ENCODE data around the gene CSMD2.

CSMD2 gene

GRCh38 chr1:34155860-34156259, 9.2 kb downstream of the CSMD2 start:
- H3K4me3 ChIP-seq (ENCODE audit: extremely low read depth, insufficient read depth, low read length, poor library complexity, severe bottlenecking), result no peak overlapping the region

GRCh38 chr1:34153246-34153645, 11.8 kb downstream of the CSMD2 start:
- 90 to 100% methylated on average over 2 to 3 of the region's 4 CpGs for WGBS, 2 experiments (ENCODE audit: insufficient coverage in 2 of 2)
- Histone ChIP-seq H3K27ac (ENCODE audit: low read depth, low read length, severe bottlenecking) (no peak overlapping the region), H3K4me1 (ENCODE audit: control insufficient read depth, insufficient read depth, low read length, poor library complexity, severe bottlenecking) (peaks cover 4% of the 10 kb centered on the region)

More at GRCh38 chr1:34155860-34156259, 9.2 kb downstream of the CSMD2 start:
- no peaks in the 10 kb centered on the region for H3K4me1 ChIP-seq (ENCODE audit: control insufficient read depth, insufficient read depth, low read length, poor library complexity, severe bottlenecking)
- 81% methylated on average over 2 of the region's 2 CpGs; no CpG with 5 or more reads in 1 of the 2 experiments for WGBS, 2 experiments (ENCODE audit: insufficient coverage in 2 of 2)
- peaks cover 5% of the 10 kb centered on the region for H3K36me3 ChIP-seq (ENCODE audit: control insufficient read depth, insufficient read depth, low read length)
- H3K9me3 ChIP-seq (ENCODE audit: control insufficient read depth, low read length), result no peaks in the 10 kb centered on the region
- no peak overlapping the region for H3K27ac ChIP-seq (ENCODE audit: low read depth, low read length, severe bottlenecking)

GRCh38 chr1:34149501-34149900, 15.5 kb downstream of the CSMD2 start:
- Histone ChIP-seq H3K9me3 (ENCODE audit: control insufficient read depth, low read length) (no peaks in the 10 kb centered on the region), H3K27ac (ENCODE audit: low read depth, low read length, severe bottlenecking) (no peak overlapping the region)
- 20 to 29% methylated on average over 2 of the region's 3 CpGs for WGBS, 2 experiments (ENCODE audit: insufficient coverage in 2 of 2)

More at GRCh38 chr1:34153246-34153645, 11.8 kb downstream of the CSMD2 start:
- no peaks in the 10 kb centered on the region for H3K36me3 ChIP-seq (ENCODE audit: control insufficient read depth, insufficient read depth, low read length)
- no peaks in the 10 kb centered on the region for H3K9me3 ChIP-seq (ENCODE audit: control insufficient read depth, low read length)
- H3K4me3 ChIP-seq (ENCODE audit: extremely low read depth, insufficient read depth, low read length, poor library complexity, severe bottlenecking), result no peak overlapping the region

GRCh38 chr1:34147301-34147700, 17.7 kb downstream of the CSMD2 start:
- Histone ChIP-seq H3K4me3 (ENCODE audit: extremely low read depth, insufficient read depth, low read length, poor library complexity, severe bottlenecking) (no peak overlapping the region), H3K36me3 (ENCODE audit: control insufficient read depth, insufficient read depth, low read length) (no peaks in the 10 kb centered on the region), H3K27ac (ENCODE audit: low read depth, low read length, severe bottlenecking) (no peak overlapping the region), H3K9me3 (ENCODE audit: control insufficient read depth, low read length) (no peaks in the 10 kb centered on the region), H3K4me1 (ENCODE audit: control insufficient read depth, insufficient read depth, low read length, poor library complexity, severe bottlenecking) (peaks cover 8% of the 10 kb centered on the region)
- WGBS, 2 experiments (ENCODE audit: insufficient coverage in 2 of 2), result 62 to 64% methylated on average over 3 to 4 of the region's 4 CpGs

More at GRCh38 chr1:34149501-34149900, 15.5 kb downstream of the CSMD2 start:
- Histone ChIP-seq H3K4me3 (ENCODE audit: extremely low read depth, insufficient read depth, low read length, poor library complexity, severe bottlenecking) (no peak overlapping the region), H3K4me1 (ENCODE audit: control insufficient read depth, insufficient read depth, low read length, poor library complexity, severe bottlenecking) (peaks cover 8% of the 10 kb centered on the region), H3K36me3 (ENCODE audit: control insufficient read depth, insufficient read depth, low read length) (no peaks in the 10 kb centered on the region)

GRCh38 chr1:34144766-34145165, 20.3 kb downstream of the CSMD2 start:
- H3K36me3 ChIP-seq (ENCODE audit: control insufficient read depth, insufficient read depth, low read length), result no peaks in the 10 kb centered on the region
- no peaks in the 10 kb centered on the region for H3K9me3 ChIP-seq (ENCODE audit: control insufficient read depth, low read length)
- H3K27ac ChIP-seq (ENCODE audit: low read depth, low read length, severe bottlenecking), result no peak overlapping the region
- H3K4me3 ChIP-seq (ENCODE audit: extremely low read depth, insufficient read depth, low read length, poor library complexity, severe bottlenecking), result no peak overlapping the region
- WGBS, 2 experiments (ENCODE audit: insufficient coverage in 2 of 2), result 91 to 100% methylated on average over 5 to 6 of the region's 6 CpGs
- peaks cover 8% of the 10 kb centered on the region for H3K4me1 ChIP-seq (ENCODE audit: control insufficient read depth, insufficient read depth, low read length, poor library complexity, severe bottlenecking)

- Histone ChIP-seq H3K4me1 (ENCODE audit: control insufficient read depth, insufficient read depth, low read length, poor library complexity, severe bottlenecking) (peaks cover 4% of the 10 kb centered on the region), H3K9me3 (ENCODE audit: control insufficient read depth, low read length) (no peaks in the 10 kb centered on the region), H3K27ac (ENCODE audit: low read depth, low read length, severe bottlenecking) (no peak overlapping the region), H3K4me3 (ENCODE audit: extremely low read depth, insufficient read depth, low read length, poor library complexity, severe bottlenecking) (no peak overlapping the region), H3K36me3 (ENCODE audit: control insufficient read depth, insufficient read depth, low read length) (no peaks in the 10 kb centered on the region)
- WGBS, 2 experiments (ENCODE audit: insufficient coverage in 2 of 2), result 92 to 100% methylated on average over 1 to 2 of the region's 2 CpGs
Observed at GRCh38 chr1:34143975-34144374, 21.1 kb downstream of the CSMD2 start.

GRCh38 chr1:34140011-34140676, 24.9 kb downstream of the CSMD2 start:
- no peak overlapping the region for H3K27ac ChIP-seq (ENCODE audit: low read depth, low read length, severe bottlenecking)
- H3K9me3 ChIP-seq (ENCODE audit: control insufficient read depth, low read length), result no peaks in the 10 kb centered on the region
- no peak overlapping the region for H3K4me3 ChIP-seq (ENCODE audit: extremely low read depth, insufficient read depth, low read length, poor library complexity, severe bottlenecking)
- 68 to 96% methylated on average over 3 to 5 of the region's 7 CpGs for WGBS, 2 experiments (ENCODE audit: insufficient coverage in 2 of 2)
- no peaks in the 10 kb centered on the region for H3K4me1 ChIP-seq (ENCODE audit: control insufficient read depth, insufficient read depth, low read length, poor library complexity, severe bottlenecking)
- no peaks in the 10 kb centered on the region for H3K36me3 ChIP-seq (ENCODE audit: control insufficient read depth, insufficient read depth, low read length)

GRCh38 chr1:34137411-34137810, 27.6 kb downstream of the CSMD2 start:
- H3K4me1 ChIP-seq (ENCODE audit: control insufficient read depth, insufficient read depth, low read length, poor library complexity, severe bottlenecking), result no peaks in the 10 kb centered on the region
- WGBS, 2 experiments (ENCODE audit: insufficient coverage in 2 of 2), result 92 to 95% methylated on average over 2 to 3 of the region's 3 CpGs

GRCh38 chr1:34132161-34132420, 32.9 kb downstream of the CSMD2 start:
- Histone ChIP-seq H3K9me3 (ENCODE audit: control insufficient read depth, low read length) (no peaks in the 10 kb centered on the region), H3K27ac (ENCODE audit: low read depth, low read length, severe bottlenecking) (no peak overlapping the region), H3K4me3 (ENCODE audit: extremely low read depth, insufficient read depth, low read length, poor library complexity, severe bottlenecking) (no peak overlapping the region), H3K36me3 (ENCODE audit: control insufficient read depth, insufficient read depth, low read length) (no peaks in the 10 kb centered on the region), H3K4me1 (ENCODE audit: control insufficient read depth, insufficient read depth, low read length, poor library complexity, severe bottlenecking) (no peaks in the 10 kb centered on the region)
- WGBS, 2 experiments (ENCODE audit: insufficient coverage in 2 of 2), result 83 to 90% methylated on average over 1 to 2 of the region's 4 CpGs

More at GRCh38 chr1:34137411-34137810, 27.6 kb downstream of the CSMD2 start:
- Histone ChIP-seq H3K36me3 (ENCODE audit: control insufficient read depth, insufficient read depth, low read length) (no peaks in the 10 kb centered on the region), H3K27ac (ENCODE audit: low read depth, low read length, severe bottlenecking) (no peak overlapping the region), H3K4me3 (ENCODE audit: extremely low read depth, insufficient read depth, low read length, poor library complexity, severe bottlenecking) (no peak overlapping the region), H3K9me3 (ENCODE audit: control insufficient read depth, low read length) (no peaks in the 10 kb centered on the region)

- H3K4me1 ChIP-seq (ENCODE audit: control insufficient read depth, insufficient read depth, low read length, poor library complexity, severe bottlenecking), result no peaks in the 10 kb centered on the region
- no peaks in the 10 kb centered on the region for H3K9me3 ChIP-seq (ENCODE audit: control insufficient read depth, low read length)
- H3K4me3 ChIP-seq (ENCODE audit: extremely low read depth, insufficient read depth, low read length, poor library complexity, severe bottlenecking), result no peak overlapping the region
- no peak overlapping the region for H3K27ac ChIP-seq (ENCODE audit: low read depth, low read length, severe bottlenecking)
- WGBS, 2 experiments (ENCODE audit: insufficient coverage in 2 of 2), result 94% methylated on average over 2 of the region's 3 CpGs; no CpG with 5 or more reads in 1 of the 2 experiments
- H3K36me3 ChIP-seq (ENCODE audit: control insufficient read depth, insufficient read depth, low read length), result no peaks in the 10 kb centered on the region
Observed at GRCh38 chr1:34131396-34132160, 33.5 kb downstream of the CSMD2 start.

GRCh38 chr1:34130306-34130705, 34.7 kb downstream of the CSMD2 start:
- H3K27ac ChIP-seq (ENCODE audit: low read depth, low read length, severe bottlenecking), result no peak overlapping the region
- no peak overlapping the region for H3K4me3 ChIP-seq (ENCODE audit: extremely low read depth, insufficient read depth, low read length, poor library complexity, severe bottlenecking)
- WGBS, 2 experiments (ENCODE audit: insufficient coverage in 2 of 2), result 91 to 93% methylated on average over 5 of the region's 5 CpGs
- H3K36me3 ChIP-seq (ENCODE audit: control insufficient read depth, insufficient read depth, low read length), result no peaks in the 10 kb centered on the region
- H3K4me1 ChIP-seq (ENCODE audit: control insufficient read depth, insufficient read depth, low read length, poor library complexity, severe bottlenecking), result no peaks in the 10 kb centered on the region
- no peaks in the 10 kb centered on the region for H3K9me3 ChIP-seq (ENCODE audit: control insufficient read depth, low read length)

Measured in mesodermal cell (in vitro differentiated cells).